ENCODE data around the gene CFAP92.

The CFAP92 gene

DNA sequence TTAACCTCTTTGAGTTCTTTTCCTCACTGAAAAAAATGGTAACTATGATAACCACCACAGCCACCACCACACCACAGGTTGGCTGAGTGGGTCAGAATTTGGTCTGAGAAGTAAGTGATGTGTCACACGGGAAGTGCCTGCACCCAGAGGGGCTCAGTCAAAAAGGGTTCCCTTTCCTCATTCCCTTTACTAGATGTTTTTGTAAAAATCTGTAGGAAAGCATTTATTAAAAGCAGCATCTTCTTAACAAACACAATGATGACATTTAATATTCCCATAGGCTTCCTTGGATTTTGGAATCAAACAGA is 23.2 kb downstream of the CFAP92 start:
- TF ChIP-seq, protein P1, sequence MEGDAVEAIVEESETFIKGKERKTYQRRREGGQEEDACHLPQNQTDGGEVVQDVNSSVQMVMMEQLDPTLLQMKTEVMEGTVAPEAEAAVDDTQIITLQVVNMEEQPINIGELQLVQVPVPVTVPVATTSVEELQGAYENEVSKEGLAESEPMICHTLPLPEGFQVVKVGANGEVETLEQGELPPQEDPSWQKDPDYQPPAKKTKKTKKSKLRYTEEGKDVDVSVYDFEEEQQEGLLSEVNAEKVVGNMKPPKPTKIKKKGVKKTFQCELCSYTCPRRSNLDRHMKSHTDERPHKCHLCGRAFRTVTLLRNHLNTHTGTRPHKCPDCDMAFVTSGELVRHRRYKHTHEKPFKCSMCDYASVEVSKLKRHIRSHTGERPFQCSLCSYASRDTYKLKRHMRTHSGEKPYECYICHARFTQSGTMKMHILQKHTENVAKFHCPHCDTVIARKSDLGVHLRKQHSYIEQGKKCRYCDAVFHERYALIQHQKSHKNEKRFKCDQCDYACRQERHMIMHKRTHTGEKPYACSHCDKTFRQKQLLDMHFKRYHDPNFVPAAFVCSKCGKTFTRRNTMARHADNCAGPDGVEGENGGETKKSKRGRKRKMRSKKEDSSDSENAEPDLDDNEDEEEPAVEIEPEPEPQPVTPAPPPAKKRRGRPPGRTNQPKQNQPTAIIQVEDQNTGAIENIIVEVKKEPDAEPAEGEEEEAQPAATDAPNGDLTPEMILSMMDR (conservative IDR thresholded peaks at IDR 0.05; ENCODE audit: low read depth): no peak
- POLR2A ChIA-PET (ENCODE audit: low non-redundant PET): no interaction called here
- H3K27ac ChIP-seq: no peak overlapping the region
- CTCF ChIA-PET: interaction anchor here (0.6 to 2.6 kb wide), 26 partner anchors 11 to 720 kb away, joined by 3 to 21 read pairs (median 5); partner anchors contain the start of gene CFAP92
- DNase-seq (ENCODE audit: low spot score): no peak

DNA sequence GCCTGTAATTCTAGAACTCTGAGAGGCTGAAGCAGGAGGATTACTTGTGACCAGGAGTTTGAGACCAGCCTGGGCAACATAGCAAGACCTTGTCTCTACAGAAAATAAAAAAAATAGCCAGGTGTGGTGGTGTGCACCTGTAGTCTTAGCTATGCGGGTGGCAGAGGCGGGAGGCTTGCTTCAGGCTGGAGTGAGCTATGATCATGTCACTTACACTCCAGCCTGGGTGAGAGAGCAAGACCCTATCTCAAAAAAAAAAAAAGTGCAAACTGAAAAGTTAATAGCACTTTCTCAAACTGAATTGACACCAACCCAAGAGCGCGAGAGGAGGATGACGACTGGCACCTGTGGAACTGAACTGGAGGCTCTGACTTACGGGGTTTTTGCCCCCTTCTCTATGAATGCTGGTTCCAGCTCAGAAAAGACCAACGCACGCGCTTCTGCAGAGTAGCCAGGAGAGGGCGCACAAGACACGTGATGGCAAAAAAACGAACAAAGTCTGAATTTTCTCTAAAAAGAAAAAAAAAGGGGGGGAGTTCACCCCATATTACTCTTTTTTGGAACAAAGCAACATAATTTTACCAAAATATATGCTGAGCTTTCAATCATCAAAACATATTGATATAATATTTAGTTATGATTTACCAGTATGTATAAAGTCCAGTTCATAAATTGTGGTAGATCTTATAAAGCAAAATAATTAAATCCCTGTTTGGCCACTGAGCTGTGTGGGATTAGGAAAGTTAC is 23.7 kb downstream of the CFAP92 start:
- ChIA-PET CTCF (interaction anchor here (0.5 to 2.6 kb wide), 48 partner anchors 11 to 1908 kb away, joined by 3 to 21 read pairs (median 4); partner anchors contain the start of genes CFAP92 and ISY1), POLR2A (ENCODE audit: low non-redundant PET) (no interaction called here)

DNA sequence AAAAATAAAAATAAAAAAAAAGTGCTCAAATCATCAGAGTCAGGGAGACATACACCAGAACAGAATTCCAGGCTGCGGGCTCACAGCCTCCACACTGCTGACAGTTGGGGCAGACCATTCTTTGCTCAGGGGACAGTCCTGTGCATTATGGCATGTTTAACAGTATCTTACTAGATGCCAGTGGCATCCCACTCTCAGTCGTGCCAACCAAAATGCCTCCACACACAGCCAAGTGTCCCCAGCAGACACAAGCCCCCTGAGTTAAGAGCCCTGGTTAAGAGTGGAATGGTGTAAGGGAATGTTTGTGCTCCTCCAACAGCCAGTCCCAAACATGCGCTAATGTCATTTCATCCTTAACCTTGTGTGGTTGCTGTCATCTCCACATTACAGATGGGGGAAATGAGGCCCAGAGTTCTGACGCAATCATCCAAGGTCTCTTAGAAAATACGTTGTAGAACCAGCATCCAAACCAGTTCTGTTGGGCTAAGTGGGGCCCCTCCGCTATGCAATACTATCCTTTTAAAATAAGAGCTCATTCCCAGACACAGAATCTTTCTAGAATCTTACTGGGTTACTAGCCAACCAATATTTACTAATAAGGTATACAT is 26.0 kb downstream of the CFAP92 start:
- H3K27ac ChIP-seq: no peak overlapping the region
- ChIA-PET CTCF (interaction anchor here (0.6 to 1.1 kb wide), 3 partner anchors 13 to 86 kb away, joined by 3 to 7 read pairs (median 4); no protein-coding TSS in a partner anchor), POLR2A (ENCODE audit: low non-redundant PET) (no interaction called here)
- DNase-seq (ENCODE audit: low spot score): no peak
- TF ChIP-seq, protein P1 (conservative IDR thresholded peaks at IDR 0.05; ENCODE audit: low read depth): no peak

More for the DNA sequence above, 23.7 kb downstream of the CFAP92 start:
- TF ChIP-seq, protein P1 (conservative IDR thresholded peaks at IDR 0.05; ENCODE audit: low read depth): peak; percentile 94
- no peak overlapping the region for H3K27ac ChIP-seq
- peak; percentile 31 for DNase-seq (ENCODE audit: low spot score)

DNA sequence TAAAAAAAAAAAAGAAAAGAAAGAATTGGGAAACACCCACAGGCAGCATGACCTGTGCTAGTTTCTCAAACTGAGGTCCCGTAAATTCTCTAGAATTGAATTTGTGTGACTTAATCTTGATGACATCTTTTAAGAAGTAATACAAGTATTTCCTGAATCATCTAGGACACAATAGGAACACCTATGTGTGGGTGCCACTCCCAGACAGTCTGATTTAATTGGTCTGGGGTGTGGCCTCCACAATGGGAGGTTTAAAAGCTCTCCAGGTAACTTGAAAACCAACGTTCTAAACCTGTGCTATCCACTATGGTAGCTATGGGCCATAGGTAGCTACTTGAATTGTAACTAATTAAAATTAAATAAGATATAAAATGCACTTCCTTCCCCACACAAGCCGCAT is 28.1 kb downstream of the CFAP92 start:
- POLR2A ChIA-PET (ENCODE audit: low non-redundant PET): no interaction called here
- CTCF ChIA-PET: interaction anchor here (0.6 kb wide), 1 partner anchor 143 kb away, joined by 7 read pairs; no protein-coding TSS in a partner anchor

DNA sequence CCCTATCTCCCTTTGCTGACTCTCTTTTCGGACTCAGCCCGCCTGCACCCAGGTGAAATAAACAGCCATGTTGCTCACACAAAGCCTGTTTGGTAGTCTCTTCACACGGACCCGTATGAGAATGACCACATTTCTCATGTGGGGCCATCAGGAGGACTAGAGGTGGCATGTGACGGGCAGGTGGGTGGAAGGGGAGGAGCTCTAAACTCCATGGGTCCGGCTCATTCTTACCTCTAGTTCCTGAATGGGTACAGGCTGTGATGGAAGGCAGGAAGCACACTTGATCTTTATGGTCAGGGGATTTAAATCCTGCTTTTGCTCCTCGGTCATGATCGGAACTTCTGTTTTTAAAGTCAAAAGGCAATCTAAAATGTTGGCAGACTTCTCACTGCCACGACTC is 28.6 kb downstream of the CFAP92 start:
- CTCF ChIA-PET: interaction anchor here (0.6 kb wide), 1 partner anchor 144 kb away, joined by 7 read pairs; no protein-coding TSS in a partner anchor
- no peak for DNase-seq (ENCODE audit: low spot score)
- POLR2A ChIA-PET (ENCODE audit: low non-redundant PET): no interaction called here
- TF ChIP-seq, protein P1 (conservative IDR thresholded peaks at IDR 0.05; ENCODE audit: low read depth): no peak
- H3K27ac ChIP-seq: no peak overlapping the region

More for the DNA sequence above, 28.1 kb downstream of the CFAP92 start:
- peak; percentile 25 for DNase-seq (ENCODE audit: low spot score)
- TF ChIP-seq, protein P1 (conservative IDR thresholded peaks at IDR 0.05; ENCODE audit: low read depth): no peak
- no peak overlapping the region for H3K27ac ChIP-seq

DNA sequence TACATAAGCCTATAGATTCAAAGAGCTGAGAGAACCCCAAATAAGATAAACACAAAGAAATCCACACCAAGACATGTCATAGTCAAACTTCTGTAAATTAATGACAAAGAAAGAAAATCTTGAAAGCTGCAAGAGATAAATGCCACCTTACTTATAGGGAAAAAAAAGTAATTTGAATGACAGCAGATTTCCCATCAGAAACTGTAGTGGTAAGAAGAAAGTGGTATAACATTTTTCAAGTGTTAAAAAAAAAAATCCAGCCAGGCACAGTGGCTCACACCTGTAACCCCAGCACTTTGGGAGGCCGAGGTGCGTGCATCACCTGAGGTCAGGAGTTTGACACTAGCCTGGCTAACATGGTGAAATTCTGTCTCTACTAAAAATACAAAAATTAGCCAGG is 37.4 kb downstream of the CFAP92 start:
- POLR2A ChIA-PET (ENCODE audit: low non-redundant PET): no interaction called here
- DNase-seq (ENCODE audit: low spot score): no peak
- TF ChIP-seq, protein P1 (conservative IDR thresholded peaks at IDR 0.05; ENCODE audit: low read depth): no peak
- CTCF ChIA-PET: no interaction called here
- H3K27ac ChIP-seq: no peak overlapping the region
